Measurements from ENCODE around the gene PDE4D. TPM values are rescaled to one million over a fixed set of nuclear protein-coding genes. Genes with fewer than 3 reads are reported as not detected.

PDE4D gene
- total RNA-seq, 1 donor: 19.9 TPM

DNA sequence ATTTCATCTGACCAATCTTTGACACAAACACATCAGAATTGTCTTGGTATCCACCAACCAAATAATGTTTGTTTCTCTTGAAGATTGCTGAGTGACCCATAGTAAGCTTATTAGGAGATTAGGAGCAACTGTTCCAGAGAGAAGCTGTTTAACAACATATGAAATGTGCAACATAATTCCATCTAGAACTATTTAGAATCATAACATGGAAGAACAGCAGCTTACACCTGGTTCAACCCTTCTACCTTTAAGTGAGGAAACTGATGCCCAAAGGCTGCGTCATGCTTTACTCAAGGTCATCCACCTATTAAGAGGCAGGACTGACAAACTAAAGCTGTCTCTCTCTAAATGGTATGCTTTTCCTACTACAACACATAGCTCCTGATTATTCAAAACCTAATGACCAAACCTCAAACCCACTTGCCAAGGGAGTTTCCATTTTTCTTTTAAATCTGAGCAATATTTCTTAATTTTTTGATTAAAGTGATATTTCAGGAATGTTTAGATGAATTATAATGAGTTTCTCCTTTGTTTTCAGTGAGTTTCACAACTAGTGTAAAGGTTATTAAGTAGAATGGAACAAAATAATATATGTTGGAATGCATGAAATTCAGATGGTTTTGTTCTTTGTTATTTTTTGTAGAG lies 764.8 kb downstream of the PDE4D start:
- no peak for DNase-seq (ENCODE audit: insufficient read length, low spot score, missing footprints)
- TF ChIP-seq, protein P1, sequence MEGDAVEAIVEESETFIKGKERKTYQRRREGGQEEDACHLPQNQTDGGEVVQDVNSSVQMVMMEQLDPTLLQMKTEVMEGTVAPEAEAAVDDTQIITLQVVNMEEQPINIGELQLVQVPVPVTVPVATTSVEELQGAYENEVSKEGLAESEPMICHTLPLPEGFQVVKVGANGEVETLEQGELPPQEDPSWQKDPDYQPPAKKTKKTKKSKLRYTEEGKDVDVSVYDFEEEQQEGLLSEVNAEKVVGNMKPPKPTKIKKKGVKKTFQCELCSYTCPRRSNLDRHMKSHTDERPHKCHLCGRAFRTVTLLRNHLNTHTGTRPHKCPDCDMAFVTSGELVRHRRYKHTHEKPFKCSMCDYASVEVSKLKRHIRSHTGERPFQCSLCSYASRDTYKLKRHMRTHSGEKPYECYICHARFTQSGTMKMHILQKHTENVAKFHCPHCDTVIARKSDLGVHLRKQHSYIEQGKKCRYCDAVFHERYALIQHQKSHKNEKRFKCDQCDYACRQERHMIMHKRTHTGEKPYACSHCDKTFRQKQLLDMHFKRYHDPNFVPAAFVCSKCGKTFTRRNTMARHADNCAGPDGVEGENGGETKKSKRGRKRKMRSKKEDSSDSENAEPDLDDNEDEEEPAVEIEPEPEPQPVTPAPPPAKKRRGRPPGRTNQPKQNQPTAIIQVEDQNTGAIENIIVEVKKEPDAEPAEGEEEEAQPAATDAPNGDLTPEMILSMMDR (IDR thresholded peaks at IDR 0.05; ENCODE audit: extremely low read depth, low read depth, low read length): no peak
- Histone ChIP-seq H3K4me3 (ENCODE audit: insufficient read depth, low read length) (no peak overlapping the region), H3K4me2 (ENCODE audit: insufficient read depth, low read length) (no peak overlapping the region), H3K4me1 (ENCODE audit: insufficient read depth, low read length) (peaks cover 35% of the 10 kb centered on the region), H3K27me3 (ENCODE audit: insufficient read depth, low read length) (no peaks in the 10 kb centered on the region), H2AFZ (ENCODE audit: low read length) (no peak overlapping the region), H3K79me2 (ENCODE audit: insufficient read depth, low read length) (no peaks in the 10 kb centered on the region), H3K36me3 (ENCODE audit: insufficient read depth, low read length) (no peaks in the 10 kb centered on the region), H3K9me3 (ENCODE audit: low read depth, low read length) (no peaks in the 10 kb centered on the region), H3K27ac (ENCODE audit: low read depth, low read length) (peak overlapping the region; percentile 81), H4K20me1 (ENCODE audit: insufficient read depth, low read length) (no peaks in the 10 kb centered on the region)

GRCh38 chr5:59126708-59127573 lies 766.6 kb downstream of the PDE4D start:
- H3K4me3 ChIP-seq (ENCODE audit: insufficient read depth, low read length): peak overlapping the region; percentile 34
- no peaks in the 10 kb centered on the region for H3K79me2 ChIP-seq (ENCODE audit: insufficient read depth, low read length)
- TF ChIP-seq, protein P1 (IDR thresholded peaks at IDR 0.05; ENCODE audit: extremely low read depth, low read depth, low read length): no peak
- H3K27ac ChIP-seq (ENCODE audit: low read depth, low read length): peak overlapping the region; percentile 97
- no peaks in the 10 kb centered on the region for H3K9me3 ChIP-seq (ENCODE audit: low read depth, low read length)
- H3K36me3 ChIP-seq (ENCODE audit: insufficient read depth, low read length): no peaks in the 10 kb centered on the region
- peaks cover 35% of the 10 kb centered on the region for H3K4me1 ChIP-seq (ENCODE audit: insufficient read depth, low read length)
- no peaks in the 10 kb centered on the region for H4K20me1 ChIP-seq (ENCODE audit: insufficient read depth, low read length)
- H2AFZ ChIP-seq (ENCODE audit: low read length): peak overlapping the region; percentile 61
- H3K4me2 ChIP-seq (ENCODE audit: insufficient read depth, low read length): peak overlapping the region; percentile 62
- DNase-seq (ENCODE audit: insufficient read length, low spot score, missing footprints): no peak
- H3K27me3 ChIP-seq (ENCODE audit: insufficient read depth, low read length): no peaks in the 10 kb centered on the region

GRCh38 chr5:59126016-59126707 lies 767.4 kb downstream of the PDE4D start:
- Histone ChIP-seq H3K27me3 (ENCODE audit: insufficient read depth, low read length) (no peaks in the 10 kb centered on the region), H3K79me2 (ENCODE audit: insufficient read depth, low read length) (no peaks in the 10 kb centered on the region), H2AFZ (ENCODE audit: low read length) (peak overlapping the region; percentile 83), H3K9me3 (ENCODE audit: low read depth, low read length) (no peaks in the 10 kb centered on the region), H3K4me3 (ENCODE audit: insufficient read depth, low read length) (no peak overlapping the region), H3K36me3 (ENCODE audit: insufficient read depth, low read length) (no peaks in the 10 kb centered on the region), H4K20me1 (ENCODE audit: insufficient read depth, low read length) (no peaks in the 10 kb centered on the region), H3K27ac (ENCODE audit: low read depth, low read length) (peak overlapping the region; percentile 97), H3K4me1 (ENCODE audit: insufficient read depth, low read length) (peaks cover 35% of the 10 kb centered on the region), H3K4me2 (ENCODE audit: insufficient read depth, low read length) (peak overlapping the region; percentile 62)
- no peak for DNase-seq (ENCODE audit: insufficient read length, low spot score, missing footprints)
- TF ChIP-seq, protein P1 (IDR thresholded peaks at IDR 0.05; ENCODE audit: extremely low read depth, low read depth, low read length): no peak

Data from osteoblast (primary cell).